Measurements from ENCODE around the gene DHRS9.

GRCh38 chr2:169137924-169138323 lies 68.6 kb downstream of the DHRS9 start:
- TF ChIP-seq POLR2A (IDR thresholded peaks at IDR 0.05; ENCODE audit: extremely low read depth, insufficient read length), result no peak
- no peak for TF ChIP-seq CTCF (IDR thresholded peaks at IDR 0.05; ENCODE audit: low read depth, low read length)
- TF ChIP-seq MAX (IDR thresholded peaks at IDR 0.05; ENCODE audit: low read depth, low read length), result no peak

All from NB4 (cell line).